PFSK-1 (cell line): ENCODE results near the gene PCDHB7.
"Not testable (repeated sequence)": the region's sequence is repeated elsewhere in the genome, so short reads cannot be mapped to it uniquely, and the experiment has no call there.

Experiments used
- FOXP2 ChIP-seq: optimal IDR thresholded peaks from 2 replicates; pipeline ENCODE3; 2011; ENCODE audit warnings: borderline replicate concordance, control low read depth, inconsistent platforms; ENCODE audit not compliant: insufficient read depth; ENCODE audit errors: extremely low read length, extremely low read depth
- POLR2AphosphoS5 ChIP-seq: IDR thresholded peaks from 2 replicates; pipeline ENCODE4 v1.6.1; 2012; ENCODE audit warnings: low read depth, mild to moderate bottlenecking, control low read depth, low read length, moderate library complexity
- SIN3A ChIP-seq: IDR thresholded peaks from 2 replicates; pipeline ENCODE4 v1.6.1; 2012; ENCODE audit warnings: mild to moderate bottlenecking, low read length, moderate library complexity, borderline replicate concordance; ENCODE audit not compliant: insufficient read depth
- TAF1 ChIP-seq: IDR thresholded peaks from 2 replicates; pipeline ENCODE4 v1.6.1; 2012; ENCODE audit warnings: low read length, control low read depth, borderline replicate concordance; ENCODE audit not compliant: insufficient read depth
- TF ChIP-seq, protein P1 (sequence below), 2 experiments: IDR thresholded peaks; 2 replicates each; pipeline versions ENCODE4 v1.6.1 to v1.8.0; 2011 to 2012; ENCODE audit warnings: low read depth in 2 of 2, low read length in 2 of 2, control low read depth in 1 of 2, inconsistent platforms in 1 of 2, mild to moderate bottlenecking in 1 of 2, moderate library complexity in 1 of 2; ENCODE audit not compliant: insufficient read depth in 1 of 2

Gene PCDHB7

GRCh38 chr5:141175933-141176332, 3.5 kb downstream of the PCDHB7 start:
- TF ChIP-seq, protein P1, sequence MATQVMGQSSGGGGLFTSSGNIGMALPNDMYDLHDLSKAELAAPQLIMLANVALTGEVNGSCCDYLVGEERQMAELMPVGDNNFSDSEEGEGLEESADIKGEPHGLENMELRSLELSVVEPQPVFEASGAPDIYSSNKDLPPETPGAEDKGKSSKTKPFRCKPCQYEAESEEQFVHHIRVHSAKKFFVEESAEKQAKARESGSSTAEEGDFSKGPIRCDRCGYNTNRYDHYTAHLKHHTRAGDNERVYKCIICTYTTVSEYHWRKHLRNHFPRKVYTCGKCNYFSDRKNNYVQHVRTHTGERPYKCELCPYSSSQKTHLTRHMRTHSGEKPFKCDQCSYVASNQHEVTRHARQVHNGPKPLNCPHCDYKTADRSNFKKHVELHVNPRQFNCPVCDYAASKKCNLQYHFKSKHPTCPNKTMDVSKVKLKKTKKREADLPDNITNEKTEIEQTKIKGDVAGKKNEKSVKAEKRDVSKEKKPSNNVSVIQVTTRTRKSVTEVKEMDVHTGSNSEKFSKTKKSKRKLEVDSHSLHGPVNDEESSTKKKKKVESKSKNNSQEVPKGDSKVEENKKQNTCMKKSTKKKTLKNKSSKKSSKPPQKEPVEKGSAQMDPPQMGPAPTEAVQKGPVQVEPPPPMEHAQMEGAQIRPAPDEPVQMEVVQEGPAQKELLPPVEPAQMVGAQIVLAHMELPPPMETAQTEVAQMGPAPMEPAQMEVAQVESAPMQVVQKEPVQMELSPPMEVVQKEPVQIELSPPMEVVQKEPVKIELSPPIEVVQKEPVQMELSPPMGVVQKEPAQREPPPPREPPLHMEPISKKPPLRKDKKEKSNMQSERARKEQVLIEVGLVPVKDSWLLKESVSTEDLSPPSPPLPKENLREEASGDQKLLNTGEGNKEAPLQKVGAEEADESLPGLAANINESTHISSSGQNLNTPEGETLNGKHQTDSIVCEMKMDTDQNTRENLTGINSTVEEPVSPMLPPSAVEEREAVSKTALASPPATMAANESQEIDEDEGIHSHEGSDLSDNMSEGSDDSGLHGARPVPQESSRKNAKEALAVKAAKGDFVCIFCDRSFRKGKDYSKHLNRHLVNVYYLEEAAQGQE (IDR thresholded peaks at IDR 0.05; ENCODE audit: insufficient read depth in 1 of 2, low read depth in 2 of 2, low read length in 2 of 2), result no peak
- TF ChIP-seq TAF1 (no peak), POLR2AphosphoS5 (no peak), FOXP2 (no peak), SIN3A (no peak)

DNA sequence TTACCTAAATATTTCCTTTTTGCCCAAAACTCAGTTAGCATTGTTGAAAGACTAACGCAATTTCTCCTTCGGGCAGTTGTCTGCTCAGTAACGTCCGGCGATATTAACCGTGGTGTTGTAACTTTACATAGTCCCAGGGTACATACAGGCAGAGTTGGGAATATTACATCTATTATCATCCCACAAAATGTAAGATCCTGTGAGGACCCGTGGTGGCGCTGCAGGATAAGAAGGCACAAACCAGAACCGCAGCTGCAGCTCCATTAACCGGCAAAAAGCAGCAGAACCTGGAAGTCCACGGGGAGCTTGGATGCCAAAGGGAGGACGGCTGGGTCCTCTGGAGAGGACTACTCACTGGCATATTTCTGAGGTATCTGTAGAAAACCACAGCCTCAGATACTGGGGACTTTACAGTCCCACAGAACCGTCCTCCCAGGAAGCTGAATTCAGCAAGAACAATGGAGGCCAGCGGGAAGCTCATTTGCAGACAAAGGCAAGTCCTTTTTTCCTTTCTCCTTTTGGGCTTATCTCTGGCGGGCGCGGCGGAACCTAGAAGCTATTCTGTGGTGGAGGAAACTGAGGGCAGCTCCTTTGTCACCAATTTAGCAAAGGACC, 5.2 kb downstream of the PCDHB7 start, which contains the start of gene PCDHB8:
Gene PCDHB8, plus strand, starts transcription at position 214 of the 615 bp plus-strand sequence. Its CDS starts 245 bp downstream, at position 459.
- TF ChIP-seq, protein P1 (IDR thresholded peaks at IDR 0.05; ENCODE audit: insufficient read depth in 1 of 2, low read depth in 2 of 2, low read length in 2 of 2), result not testable (repeated sequence)
- TF ChIP-seq TAF1, POLR2AphosphoS5: not testable (repeated sequence)

DNA sequence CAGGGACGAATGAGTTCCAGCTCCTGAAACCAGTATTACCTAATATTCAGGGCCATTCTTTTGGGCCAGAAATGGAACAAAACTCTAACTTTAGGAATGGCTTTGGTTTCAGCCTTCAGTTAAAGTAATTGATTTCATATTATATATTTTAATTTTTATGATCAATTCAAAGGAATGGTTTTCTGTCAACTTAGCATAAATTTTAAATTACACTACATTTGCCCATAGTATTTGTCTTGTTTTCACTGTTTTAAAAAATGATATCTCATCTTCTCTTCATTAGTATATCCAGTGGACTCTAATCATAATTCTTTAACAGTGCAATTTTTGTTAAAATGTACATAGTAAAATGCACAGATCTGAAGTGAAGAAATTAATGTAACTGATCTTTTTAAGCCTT, 7.9 kb downstream of the PCDHB7 start:
- TF ChIP-seq, protein P1 (IDR thresholded peaks at IDR 0.05; ENCODE audit: insufficient read depth in 1 of 2, low read depth in 2 of 2, low read length in 2 of 2), result no peak
- no peak for TF ChIP-seq POLR2AphosphoS5
- TF ChIP-seq FOXP2, result no peak
- TF ChIP-seq SIN3A, result no peak
- TF ChIP-seq TAF1, result no peak

DNA sequence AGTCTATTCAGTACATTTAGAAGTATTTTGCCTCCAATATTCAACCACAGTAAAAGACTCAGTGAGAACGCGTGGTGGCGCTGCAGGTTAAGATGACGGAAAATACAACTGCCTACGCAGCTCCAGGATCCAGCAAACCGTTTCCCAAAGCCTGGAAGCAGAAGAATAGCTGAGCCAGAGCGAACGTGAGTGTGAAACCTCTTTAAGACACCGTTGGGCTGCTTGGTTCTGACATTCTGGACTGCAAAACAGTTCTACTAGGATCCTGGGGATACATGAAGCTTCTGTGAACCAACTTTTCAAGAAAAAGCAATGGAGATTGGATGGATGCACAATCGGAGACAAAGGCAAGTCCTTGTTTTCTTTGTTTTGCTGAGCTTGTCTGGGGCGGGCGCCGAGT, 9.8 kb downstream of the PCDHB7 start, which contains the start of gene PCDHB16:
Gene PCDHB16, plus strand, starts transcription at position 140 of the 400 bp plus-strand sequence. Its CDS starts 173 bp downstream, at position 313.
- no peak for TF ChIP-seq TAF1
- TF ChIP-seq, protein P1 (IDR thresholded peaks at IDR 0.05; ENCODE audit: insufficient read depth in 1 of 2, low read depth in 2 of 2, low read length in 2 of 2), result no peak
- TF ChIP-seq SIN3A, result no peak
- no peak for TF ChIP-seq FOXP2
- TF ChIP-seq POLR2AphosphoS5, result no peak

DNA sequence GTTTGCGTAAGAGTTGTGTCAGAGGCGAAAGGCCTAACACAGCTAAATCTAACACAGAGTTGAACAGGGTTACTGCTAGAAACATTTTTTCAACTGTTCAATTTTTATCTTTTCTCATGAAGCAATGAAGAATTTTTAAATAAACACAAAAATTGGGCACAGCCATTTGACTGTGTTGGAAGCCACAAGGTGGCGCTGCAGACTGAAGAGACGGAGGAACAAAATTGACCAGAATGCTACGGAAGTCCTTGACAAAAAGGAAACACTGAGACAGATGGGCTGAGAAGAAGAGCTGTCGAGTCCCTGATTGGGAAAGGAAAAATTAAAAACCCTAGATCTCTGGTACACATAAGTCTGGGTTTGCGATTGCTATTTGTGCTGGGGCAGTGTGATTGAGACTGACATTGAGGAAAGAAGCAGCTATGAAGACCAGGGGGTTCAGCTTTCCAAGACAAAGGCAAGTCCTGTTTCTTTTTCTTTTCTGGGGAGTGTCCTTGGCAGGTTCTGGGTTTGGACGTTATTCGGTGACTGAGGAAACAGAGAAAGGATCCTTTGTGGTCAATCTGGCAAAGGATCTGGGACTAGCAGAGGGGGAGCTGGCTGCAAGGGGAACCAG, 14.6 kb downstream of the PCDHB7 start, which contains the start of gene PCDHB9:
Gene PCDHB9, plus strand, starts transcription at position 265 of the 616 bp plus-strand sequence. Its CDS starts 158 bp downstream, at position 423.
- TF ChIP-seq POLR2AphosphoS5 (no peak), TAF1 (no peak), FOXP2 (no peak), SIN3A (no peak)
- TF ChIP-seq, protein P1 (IDR thresholded peaks at IDR 0.05; ENCODE audit: insufficient read depth in 1 of 2, low read depth in 2 of 2, low read length in 2 of 2), result no peak
